ENCODE data around the gene AATK.

The AATK gene

GRCh38 chr17:81074875-81075274 is 91.1 kb downstream of the AATK start:
- H3K4me3 ChIP-seq (ENCODE audit: low read length), result no peak overlapping the region
- DNase-seq (ENCODE audit: low read depth), result peak; percentile 38
- no peak for TF ChIP-seq CTCF (conservative IDR thresholded peaks at IDR 0.05; ENCODE audit: low read length)

GRCh38 chr17:81073967-81074839 is 91.8 kb downstream of the AATK start:
- TF ChIP-seq CTCF (conservative IDR thresholded peaks at IDR 0.05; ENCODE audit: low read length), result no peak
- no peak for DNase-seq (ENCODE audit: low read depth)
- no peak overlapping the region for H3K4me3 ChIP-seq (ENCODE audit: low read length)

GRCh38 chr17:81071761-81072741 is 94.0 kb downstream of the AATK start:
- no peak for DNase-seq (ENCODE audit: low read depth)
- TF ChIP-seq CTCF (conservative IDR thresholded peaks at IDR 0.05; ENCODE audit: low read length), result no peak
- H3K4me3 ChIP-seq (ENCODE audit: low read length), result no peak overlapping the region

GRCh38 chr17:81070541-81071246 is 95.3 kb downstream of the AATK start:
- H3K4me3 ChIP-seq (ENCODE audit: low read length), result no peak overlapping the region
- no peak for TF ChIP-seq CTCF (conservative IDR thresholded peaks at IDR 0.05; ENCODE audit: low read length)
- DNase-seq (ENCODE audit: low read depth), result no peak

- DNase-seq (ENCODE audit: low read depth), result peak; percentile 23
- TF ChIP-seq CTCF (conservative IDR thresholded peaks at IDR 0.05; ENCODE audit: low read length), result no peak
- H3K4me3 ChIP-seq (ENCODE audit: low read length), result no peak overlapping the region
Observed at GRCh38 chr17:81069135-81069645, 96.8 kb downstream of the AATK start.

GRCh38 chr17:81068411-81069134 is 97.4 kb downstream of the AATK start:
- H3K4me3 ChIP-seq (ENCODE audit: low read length), result no peak overlapping the region
- TF ChIP-seq CTCF (conservative IDR thresholded peaks at IDR 0.05; ENCODE audit: low read length), result no peak
- DNase-seq (ENCODE audit: low read depth), result no peak
